H9 (cell line): ENCODE measurements around the gene STAC2. TPM values are rescaled to one million over a fixed set of nuclear protein-coding genes. Genes with fewer than 3 reads are reported as not detected.

Experiments used
- DNase-seq: peaks from one replicate; pipeline ENCODE4 v3.0.0-alpha.2; 2017
- H2AFZ ChIP-seq: one replicate; pipeline ENCODE4 v1.6.1; 2013; ENCODE audit warnings: mild to moderate bottlenecking, low read length, control low read depth, moderate library complexity
- H2AK5ac ChIP-seq: 2 replicates; pipeline ENCODE4 v1.6.1; 2013; ENCODE audit warnings: low read length, control low read depth, mixed read lengths; ENCODE audit not compliant: insufficient read length
- H2BK120ac ChIP-seq: one replicate; pipeline ENCODE4 v1.6.1; 2013; ENCODE audit warnings: low read depth, mild to moderate bottlenecking, low read length, control low read depth, inconsistent platforms; ENCODE audit not compliant: poor library complexity, severe bottlenecking
- H2BK12ac ChIP-seq: 2 replicates; pipeline ENCODE4 v1.6.1; 2013; ENCODE audit warnings: low read length, control low read depth, mixed read lengths, low read depth; ENCODE audit not compliant: insufficient read length
- H2BK15ac ChIP-seq: 2 replicates; pipeline ENCODE4 v1.6.1; 2013; ENCODE audit warnings: low read depth, low read length, control low read depth
- H2BK20ac ChIP-seq: one replicate; pipeline ENCODE4 v1.6.1; 2013; ENCODE audit warnings: low read depth, mild to moderate bottlenecking, low read length, control low read depth, inconsistent platforms; ENCODE audit not compliant: poor library complexity, severe bottlenecking
- H2BK5ac ChIP-seq: 2 replicates; pipeline ENCODE4 v1.6.1; 2013; ENCODE audit warnings: low read length, control low read depth, mixed read lengths; ENCODE audit not compliant: insufficient read length
- H3K14ac ChIP-seq: 2 replicates; pipeline ENCODE4 v1.6.1; 2013; ENCODE audit warnings: low read length, control low read depth; ENCODE audit not compliant: insufficient read depth
- H3K18ac ChIP-seq: 2 replicates; pipeline ENCODE4 v1.6.1; 2013; ENCODE audit warnings: low read depth, mild to moderate bottlenecking, mixed read lengths, low read length, control low read depth; ENCODE audit not compliant: insufficient read length
- H3K23ac ChIP-seq: 2 replicates; pipeline ENCODE4 v1.6.1; 2013; ENCODE audit warnings: low read length, control low read depth, mixed read lengths, low read depth; ENCODE audit not compliant: insufficient read length
- H3K23me2 ChIP-seq: 2 replicates; pipeline ENCODE4 v1.6.1; 2013; ENCODE audit warnings: low read depth, mild to moderate bottlenecking, mixed read lengths, low read length, control low read depth; ENCODE audit not compliant: insufficient read length, poor library complexity, severe bottlenecking
- H3K27ac ChIP-seq: 2 replicates; pipeline ENCODE4 v1.5.1; 2013; ENCODE audit warnings: low read length, control low read depth, mixed read lengths, low read depth; ENCODE audit not compliant: insufficient read length
- H3K27me3 ChIP-seq: 2 replicates; pipeline ENCODE4 v1.6.1; 2013; ENCODE audit warnings: low read length, control low read depth, inconsistent platforms; ENCODE audit not compliant: insufficient read depth
- H3K4ac ChIP-seq: 2 replicates; pipeline ENCODE4 v1.6.1; 2013; ENCODE audit warnings: low read depth, mild to moderate bottlenecking, control low read depth, inconsistent platforms, low read length, moderate library complexity
- H3K4me1 ChIP-seq: 2 replicates; pipeline ENCODE4 v1.6.1; 2013; ENCODE audit warnings: low read length, control low read depth, inconsistent platforms; ENCODE audit not compliant: insufficient read depth
- H3K4me2 ChIP-seq: 2 replicates; pipeline ENCODE4 v1.6.1; 2013; ENCODE audit warnings: low read length, control low read depth, mixed read lengths; ENCODE audit not compliant: insufficient read length, insufficient read depth
- H3K56ac ChIP-seq: 2 replicates; pipeline ENCODE4 v1.6.1; 2013; ENCODE audit warnings: low read depth, mild to moderate bottlenecking, mixed read lengths, low read length, control low read depth; ENCODE audit not compliant: insufficient read length
- H3K79me1 ChIP-seq: 2 replicates; pipeline ENCODE4 v1.6.1; 2013; ENCODE audit warnings: low read depth, mild to moderate bottlenecking, moderate library complexity, low read length, control low read depth, inconsistent platforms; ENCODE audit not compliant: insufficient read depth, poor library complexity, severe bottlenecking
- H3K79me2 ChIP-seq: 2 replicates; pipeline ENCODE4 v1.6.1; 2013; ENCODE audit warnings: low read length, control low read depth, inconsistent platforms; ENCODE audit not compliant: insufficient read depth
- H3K9ac ChIP-seq: 2 replicates; pipeline ENCODE4 v1.6.1; 2013; ENCODE audit warnings: low read length, control low read depth, mixed read lengths; ENCODE audit not compliant: insufficient read length; ENCODE audit errors: extremely low read depth
- H3K9me3 ChIP-seq: one replicate; pipeline ENCODE4 v1.6.1; 2013; ENCODE audit warnings: low read depth, low read length, inconsistent platforms; ENCODE audit not compliant: control insufficient read depth
- H3T11ph ChIP-seq: one replicate; pipeline ENCODE4 v1.6.1; 2013; ENCODE audit warnings: mild to moderate bottlenecking, low read length, control low read depth, inconsistent platforms
- H4K20me1 ChIP-seq: one replicate; pipeline ENCODE4 v1.6.1; 2013; ENCODE audit not compliant: control insufficient read depth, insufficient read length, insufficient read depth
- H4K5ac ChIP-seq: 2 replicates; pipeline ENCODE4 v1.6.1; 2013; ENCODE audit warnings: low read depth, mild to moderate bottlenecking, mixed read lengths, low read length, control low read depth; ENCODE audit not compliant: insufficient read length
- H4K8ac ChIP-seq: replicated peaks from 2 replicates; pipeline ENCODE4 v1.6.1; 2013; ENCODE audit warnings: low read length, control low read depth, mixed read lengths, low read depth; ENCODE audit not compliant: insufficient read length
- H4K91ac ChIP-seq: 2 replicates; pipeline ENCODE4 v1.6.1; 2013; ENCODE audit warnings: low read depth, mild to moderate bottlenecking, moderate library complexity, mixed read lengths, low read length, control low read depth; ENCODE audit not compliant: insufficient read length
- H3K27ac Mint-ChIP-seq, 3 experiments: 2 replicates in 2 of 3; 3 replicates in 1 of 3; pipeline ENCODE4 v1.8.0; 2020 to 2021; ENCODE audit warnings: mixed read lengths in 3 of 3, mild to moderate bottlenecking in 1 of 3, moderate library complexity in 1 of 3
- H3K27me3 Mint-ChIP-seq: 2 replicates; pipeline ENCODE4 v1.8.0; 2021; ENCODE audit warnings: low read depth, mild to moderate bottlenecking, moderate library complexity, mixed read lengths
- H3K36me3 Mint-ChIP-seq, 3 experiments: 2 replicates in 2 of 3; 3 replicates in 1 of 3; pipeline ENCODE4 v1.8.0; 2020 to 2021; ENCODE audit warnings: low read depth in 3 of 3, mixed read lengths in 3 of 3; ENCODE audit not compliant: insufficient read depth in 1 of 3
- H3K4me1 Mint-ChIP-seq, 2 experiments: 2 replicates each; pipeline ENCODE4 v1.8.0; 2020; ENCODE audit warnings: mixed read lengths in 2 of 2
- H3K4me3 Mint-ChIP-seq, 2 experiments: 2 replicates in 1 of 2; 3 replicates in 1 of 2; pipeline ENCODE4 v1.8.0; 2020 to 2021; ENCODE audit warnings: mild to moderate bottlenecking in 2 of 2, mixed read lengths in 2 of 2, moderate library complexity in 1 of 2
- H3K9me3 Mint-ChIP-seq, 2 experiments: 2 replicates in 1 of 2; 3 replicates in 1 of 2; pipeline ENCODE4 v1.8.0; 2020; ENCODE audit warnings: mild to moderate bottlenecking in 2 of 2, mixed read lengths in 2 of 2, moderate library complexity in 1 of 2
- WGBS: extraction: QIAGEN DNeasy Blood & Tissue Kit; methylation state at CpG from one replicate; pipeline ENCODE4 v1.1.7; 2013; ENCODE audit warnings: missing lambda C conversion rate, low lambda C conversion rate, mixed read lengths; ENCODE audit not compliant: insufficient read length; ENCODE audit errors: extremely low coverage; 5-methylcytosine and 5-hydroxymethylcytosine counted together
- total RNA-seq: library from RNA; stranded (reverse); gene quantifications from 2 replicates; pipeline ENCODE4 v1.2.1, GENCODE V29; 2021
- TF ChIP-seq, protein P1 (sequence below): fragments of 200-600 bp; sonication (generic); conservative IDR thresholded peaks from 3 replicates; pipeline ENCODE4 v1.8.0; 2021; ENCODE audit warnings: antibody characterized with exemption, mild to moderate bottlenecking

STAC2 gene
- total RNA-seq, 1 experiment from 2014 or later: 2.5 TPM

GRCh38 chr17:39223907-39224777, 1.6 kb downstream of the STAC2 start:
- no peaks in the 10 kb centered on the region for H3K79me1 ChIP-seq
- H3K14ac ChIP-seq: no peak overlapping the region; the same call in 1 of the 2 replicates
- H3K4me1 ChIP-seq: no peaks in the 10 kb centered on the region
- no peak overlapping the region for H2BK20ac ChIP-seq
- H4K91ac ChIP-seq: no peak overlapping the region
- peaks cover 17% of the 10 kb centered on the region; the same call in 1 of the 2 replicates for H3K27me3 ChIP-seq
- H3K36me3 Mint-ChIP-seq: no peaks in the 10 kb centered on the region
- no peak overlapping the region for H3T11ph ChIP-seq
- no peaks in the 10 kb centered on the region for H3K9me3 ChIP-seq
- no peak overlapping the region for H3K56ac ChIP-seq
- no peak overlapping the region for H2AK5ac ChIP-seq
- H3K4ac ChIP-seq: no peak overlapping the region
- H4K20me1 ChIP-seq: no peaks in the 10 kb centered on the region
- no peak overlapping the region for H2BK120ac ChIP-seq
- H4K5ac ChIP-seq: no peak overlapping the region
- peaks cover 70% of the 10 kb centered on the region for H3K27me3 Mint-ChIP-seq
- no peak overlapping the region for H2AFZ ChIP-seq
- no peak overlapping the region for H3K27ac ChIP-seq
- no CpG with 5 or more reads among the region's 33 CpGs for WGBS
- H3K4me2 ChIP-seq: peak overlapping the region; percentile 44
- no peak overlapping the region for H2BK5ac ChIP-seq
- H3K27ac Mint-ChIP-seq: no peak overlapping the region
- H3K18ac ChIP-seq: no peak overlapping the region
- H3K79me2 ChIP-seq: no peaks in the 10 kb centered on the region
- peaks cover 13% of the 10 kb centered on the region for H3K23me2 ChIP-seq
- DNase-seq: no peak
- peak overlapping the region; percentile 68 to 93 for H3K4me3 Mint-ChIP-seq
- no peak overlapping the region for H4K8ac ChIP-seq
- H2BK12ac ChIP-seq: no peak overlapping the region
- no peak overlapping the region for H3K9ac ChIP-seq
- H2BK15ac ChIP-seq: no peak overlapping the region
- peaks cover 13 to 21% of the 10 kb centered on the region in 2 experiments for H3K4me1 Mint-ChIP-seq
- H3K23ac ChIP-seq: no peak overlapping the region
- no peaks in the 10 kb centered on the region for H3K9me3 Mint-ChIP-seq
- TF ChIP-seq, protein P1, sequence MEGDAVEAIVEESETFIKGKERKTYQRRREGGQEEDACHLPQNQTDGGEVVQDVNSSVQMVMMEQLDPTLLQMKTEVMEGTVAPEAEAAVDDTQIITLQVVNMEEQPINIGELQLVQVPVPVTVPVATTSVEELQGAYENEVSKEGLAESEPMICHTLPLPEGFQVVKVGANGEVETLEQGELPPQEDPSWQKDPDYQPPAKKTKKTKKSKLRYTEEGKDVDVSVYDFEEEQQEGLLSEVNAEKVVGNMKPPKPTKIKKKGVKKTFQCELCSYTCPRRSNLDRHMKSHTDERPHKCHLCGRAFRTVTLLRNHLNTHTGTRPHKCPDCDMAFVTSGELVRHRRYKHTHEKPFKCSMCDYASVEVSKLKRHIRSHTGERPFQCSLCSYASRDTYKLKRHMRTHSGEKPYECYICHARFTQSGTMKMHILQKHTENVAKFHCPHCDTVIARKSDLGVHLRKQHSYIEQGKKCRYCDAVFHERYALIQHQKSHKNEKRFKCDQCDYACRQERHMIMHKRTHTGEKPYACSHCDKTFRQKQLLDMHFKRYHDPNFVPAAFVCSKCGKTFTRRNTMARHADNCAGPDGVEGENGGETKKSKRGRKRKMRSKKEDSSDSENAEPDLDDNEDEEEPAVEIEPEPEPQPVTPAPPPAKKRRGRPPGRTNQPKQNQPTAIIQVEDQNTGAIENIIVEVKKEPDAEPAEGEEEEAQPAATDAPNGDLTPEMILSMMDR: no peak
